ENCODE measurements around the gene KRTAP10-1.

GRCh38 chr21:44490816-44491215, 49.2 kb downstream of the KRTAP10-1 start:
- TF ChIP-seq, protein P1, sequence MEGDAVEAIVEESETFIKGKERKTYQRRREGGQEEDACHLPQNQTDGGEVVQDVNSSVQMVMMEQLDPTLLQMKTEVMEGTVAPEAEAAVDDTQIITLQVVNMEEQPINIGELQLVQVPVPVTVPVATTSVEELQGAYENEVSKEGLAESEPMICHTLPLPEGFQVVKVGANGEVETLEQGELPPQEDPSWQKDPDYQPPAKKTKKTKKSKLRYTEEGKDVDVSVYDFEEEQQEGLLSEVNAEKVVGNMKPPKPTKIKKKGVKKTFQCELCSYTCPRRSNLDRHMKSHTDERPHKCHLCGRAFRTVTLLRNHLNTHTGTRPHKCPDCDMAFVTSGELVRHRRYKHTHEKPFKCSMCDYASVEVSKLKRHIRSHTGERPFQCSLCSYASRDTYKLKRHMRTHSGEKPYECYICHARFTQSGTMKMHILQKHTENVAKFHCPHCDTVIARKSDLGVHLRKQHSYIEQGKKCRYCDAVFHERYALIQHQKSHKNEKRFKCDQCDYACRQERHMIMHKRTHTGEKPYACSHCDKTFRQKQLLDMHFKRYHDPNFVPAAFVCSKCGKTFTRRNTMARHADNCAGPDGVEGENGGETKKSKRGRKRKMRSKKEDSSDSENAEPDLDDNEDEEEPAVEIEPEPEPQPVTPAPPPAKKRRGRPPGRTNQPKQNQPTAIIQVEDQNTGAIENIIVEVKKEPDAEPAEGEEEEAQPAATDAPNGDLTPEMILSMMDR (IDR thresholded peaks at IDR 0.05) = no peak
- TF ChIP-seq ZC3H11A (IDR thresholded peaks at IDR 0.05) (no peak), POLR2A (IDR thresholded peaks at IDR 0.05; ENCODE audit: low read length) (no peak), NFE2L2 (conservative IDR thresholded peaks at IDR 0.05; ENCODE audit: low read length) (no peak), SMC3 (IDR thresholded peaks at IDR 0.05) (no peak), KDM5A (IDR thresholded peaks at IDR 0.05) (no peak), MAFK (IDR thresholded peaks at IDR 0.05; ENCODE audit: partially characterized antibody) (no peak), HMGXB4 (CRISPR knock-in tag; IDR thresholded peaks at IDR 0.05; ENCODE audit: borderline replicate concordance) (no peak), ELK1 (IDR thresholded peaks at IDR 0.05; ENCODE audit: low read depth, low read length) (no peak), CHD2 (IDR thresholded peaks at IDR 0.05; ENCODE audit: low read length, partially characterized antibody) (no peak), RAD21 (conservative IDR thresholded peaks at IDR 0.05 in 1 of 2, IDR thresholded peaks at IDR 0.05 in 1 of 2) (no peak)
- TF ChIP-seq, protein P2, sequence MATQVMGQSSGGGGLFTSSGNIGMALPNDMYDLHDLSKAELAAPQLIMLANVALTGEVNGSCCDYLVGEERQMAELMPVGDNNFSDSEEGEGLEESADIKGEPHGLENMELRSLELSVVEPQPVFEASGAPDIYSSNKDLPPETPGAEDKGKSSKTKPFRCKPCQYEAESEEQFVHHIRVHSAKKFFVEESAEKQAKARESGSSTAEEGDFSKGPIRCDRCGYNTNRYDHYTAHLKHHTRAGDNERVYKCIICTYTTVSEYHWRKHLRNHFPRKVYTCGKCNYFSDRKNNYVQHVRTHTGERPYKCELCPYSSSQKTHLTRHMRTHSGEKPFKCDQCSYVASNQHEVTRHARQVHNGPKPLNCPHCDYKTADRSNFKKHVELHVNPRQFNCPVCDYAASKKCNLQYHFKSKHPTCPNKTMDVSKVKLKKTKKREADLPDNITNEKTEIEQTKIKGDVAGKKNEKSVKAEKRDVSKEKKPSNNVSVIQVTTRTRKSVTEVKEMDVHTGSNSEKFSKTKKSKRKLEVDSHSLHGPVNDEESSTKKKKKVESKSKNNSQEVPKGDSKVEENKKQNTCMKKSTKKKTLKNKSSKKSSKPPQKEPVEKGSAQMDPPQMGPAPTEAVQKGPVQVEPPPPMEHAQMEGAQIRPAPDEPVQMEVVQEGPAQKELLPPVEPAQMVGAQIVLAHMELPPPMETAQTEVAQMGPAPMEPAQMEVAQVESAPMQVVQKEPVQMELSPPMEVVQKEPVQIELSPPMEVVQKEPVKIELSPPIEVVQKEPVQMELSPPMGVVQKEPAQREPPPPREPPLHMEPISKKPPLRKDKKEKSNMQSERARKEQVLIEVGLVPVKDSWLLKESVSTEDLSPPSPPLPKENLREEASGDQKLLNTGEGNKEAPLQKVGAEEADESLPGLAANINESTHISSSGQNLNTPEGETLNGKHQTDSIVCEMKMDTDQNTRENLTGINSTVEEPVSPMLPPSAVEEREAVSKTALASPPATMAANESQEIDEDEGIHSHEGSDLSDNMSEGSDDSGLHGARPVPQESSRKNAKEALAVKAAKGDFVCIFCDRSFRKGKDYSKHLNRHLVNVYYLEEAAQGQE (IDR thresholded peaks at IDR 0.05) = no peak
- TF ChIP-seq, protein P3, sequence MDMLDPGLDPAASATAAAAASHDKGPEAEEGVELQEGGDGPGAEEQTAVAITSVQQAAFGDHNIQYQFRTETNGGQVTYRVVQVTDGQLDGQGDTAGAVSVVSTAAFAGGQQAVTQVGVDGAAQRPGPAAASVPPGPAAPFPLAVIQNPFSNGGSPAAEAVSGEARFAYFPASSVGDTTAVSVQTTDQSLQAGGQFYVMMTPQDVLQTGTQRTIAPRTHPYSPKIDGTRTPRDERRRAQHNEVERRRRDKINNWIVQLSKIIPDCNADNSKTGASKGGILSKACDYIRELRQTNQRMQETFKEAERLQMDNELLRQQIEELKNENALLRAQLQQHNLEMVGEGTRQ (IDR thresholded peaks at IDR 0.05) = no peak

Measured in A549 (cell line).